Uterus (tissue), 2 donors: ENCODE measurements around the gene MGAT4A.

Experiments used
- POLR2A ChIP-seq, 2 donors: fragments of 450-650 bp; IDR thresholded peaks; one replicate each; pipeline ENCODE4 v1.6.1; 2016; ENCODE audit warnings: antibody characterized with exemption in 2 of 2, mild to moderate bottlenecking in 1 of 2, moderate library complexity in 1 of 2
- TF ChIP-seq, protein P1 (sequence below), 4 experiments: fragments of 200-600 bp in 2 of 4; fragments of 450-650 bp in 2 of 4; sonication (generic) in 2 of 4; IDR thresholded peaks; one replicate each; pipeline ENCODE4 v1.5.1; 2016 to 2019; ENCODE audit warnings: antibody characterized with exemption in 4 of 4, mild to moderate bottlenecking in 2 of 4, moderate library complexity in 1 of 4

DNA sequence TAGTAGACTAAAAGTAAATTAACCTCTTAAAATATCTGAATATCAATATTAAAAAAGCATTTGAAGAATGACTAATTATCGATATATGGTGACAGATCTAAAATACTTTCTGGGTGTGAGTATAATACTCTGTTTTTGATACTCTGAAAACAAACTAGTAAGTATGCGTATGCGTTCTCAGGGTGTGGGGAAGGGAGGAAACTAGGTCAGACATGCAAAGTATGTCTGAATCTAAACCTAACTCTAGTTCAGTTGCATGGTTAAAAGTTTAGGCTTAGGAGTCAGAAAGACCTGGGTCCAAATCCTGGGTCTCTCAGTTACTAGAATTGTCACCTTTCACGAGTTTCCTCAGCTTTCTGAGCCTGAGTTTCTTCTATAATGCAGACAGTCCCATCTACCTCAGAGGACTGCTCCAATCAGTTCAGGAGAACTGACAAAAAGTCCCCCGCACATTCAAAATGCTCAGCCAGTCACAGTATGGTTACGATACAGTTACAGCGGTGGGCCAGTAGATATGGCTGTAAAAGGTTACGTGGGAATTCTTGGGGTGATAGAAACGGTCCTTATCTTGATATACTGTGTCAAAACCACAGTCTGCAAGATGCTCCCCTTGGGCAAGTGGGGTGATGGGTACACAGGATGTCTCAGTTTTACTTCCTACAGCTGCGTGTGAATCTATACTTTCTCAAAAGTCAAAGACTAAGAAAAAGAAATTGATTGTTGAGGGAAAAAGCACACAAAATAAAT is 93.4 kb downstream of the MGAT4A start:
- no peak for TF ChIP-seq POLR2A (IDR thresholded peaks at IDR 0.05)
- TF ChIP-seq, protein P1, sequence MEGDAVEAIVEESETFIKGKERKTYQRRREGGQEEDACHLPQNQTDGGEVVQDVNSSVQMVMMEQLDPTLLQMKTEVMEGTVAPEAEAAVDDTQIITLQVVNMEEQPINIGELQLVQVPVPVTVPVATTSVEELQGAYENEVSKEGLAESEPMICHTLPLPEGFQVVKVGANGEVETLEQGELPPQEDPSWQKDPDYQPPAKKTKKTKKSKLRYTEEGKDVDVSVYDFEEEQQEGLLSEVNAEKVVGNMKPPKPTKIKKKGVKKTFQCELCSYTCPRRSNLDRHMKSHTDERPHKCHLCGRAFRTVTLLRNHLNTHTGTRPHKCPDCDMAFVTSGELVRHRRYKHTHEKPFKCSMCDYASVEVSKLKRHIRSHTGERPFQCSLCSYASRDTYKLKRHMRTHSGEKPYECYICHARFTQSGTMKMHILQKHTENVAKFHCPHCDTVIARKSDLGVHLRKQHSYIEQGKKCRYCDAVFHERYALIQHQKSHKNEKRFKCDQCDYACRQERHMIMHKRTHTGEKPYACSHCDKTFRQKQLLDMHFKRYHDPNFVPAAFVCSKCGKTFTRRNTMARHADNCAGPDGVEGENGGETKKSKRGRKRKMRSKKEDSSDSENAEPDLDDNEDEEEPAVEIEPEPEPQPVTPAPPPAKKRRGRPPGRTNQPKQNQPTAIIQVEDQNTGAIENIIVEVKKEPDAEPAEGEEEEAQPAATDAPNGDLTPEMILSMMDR (IDR thresholded peaks at IDR 0.05), result no peak
